ENCODE data around the gene SLC8A3.
A peak's percentile ranks its signal among the peaks of the same experiment; 100 is the strongest.

Gene SLC8A3

DNA sequence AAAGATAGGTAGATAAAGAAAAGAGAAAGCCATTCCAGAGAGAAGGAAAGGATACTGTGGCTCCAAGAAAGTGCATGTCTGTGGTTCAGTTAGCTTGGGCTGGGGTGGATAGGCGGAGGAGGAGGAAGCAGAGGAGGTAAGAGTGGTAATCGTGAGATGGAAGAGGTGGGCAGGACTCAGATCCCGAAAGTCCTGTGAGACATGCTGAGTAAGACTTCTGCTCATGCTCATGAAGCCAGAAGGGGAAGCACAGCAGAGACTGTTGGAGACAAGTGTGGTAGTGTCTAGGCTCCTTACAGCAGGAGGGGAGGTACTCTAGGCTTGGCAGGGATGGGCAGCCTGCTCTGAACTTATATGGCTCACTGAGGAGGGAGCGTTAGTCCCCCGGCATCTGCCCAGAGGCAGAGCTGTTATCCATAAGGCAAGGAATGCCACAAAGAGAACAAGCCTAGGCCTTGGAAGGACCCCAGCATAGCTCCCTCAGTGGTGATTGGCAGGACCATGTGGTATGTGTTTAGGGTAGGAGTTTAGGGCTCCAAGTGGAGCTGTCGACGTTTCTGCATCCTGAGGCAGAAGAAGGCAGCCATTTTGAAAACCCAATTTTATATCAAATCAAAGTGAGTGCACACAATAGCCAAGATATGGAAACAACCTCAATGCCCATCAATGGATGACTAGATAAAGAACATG lies 174.2 kb downstream of the SLC8A3 start:
- TF ChIP-seq, protein P1, sequence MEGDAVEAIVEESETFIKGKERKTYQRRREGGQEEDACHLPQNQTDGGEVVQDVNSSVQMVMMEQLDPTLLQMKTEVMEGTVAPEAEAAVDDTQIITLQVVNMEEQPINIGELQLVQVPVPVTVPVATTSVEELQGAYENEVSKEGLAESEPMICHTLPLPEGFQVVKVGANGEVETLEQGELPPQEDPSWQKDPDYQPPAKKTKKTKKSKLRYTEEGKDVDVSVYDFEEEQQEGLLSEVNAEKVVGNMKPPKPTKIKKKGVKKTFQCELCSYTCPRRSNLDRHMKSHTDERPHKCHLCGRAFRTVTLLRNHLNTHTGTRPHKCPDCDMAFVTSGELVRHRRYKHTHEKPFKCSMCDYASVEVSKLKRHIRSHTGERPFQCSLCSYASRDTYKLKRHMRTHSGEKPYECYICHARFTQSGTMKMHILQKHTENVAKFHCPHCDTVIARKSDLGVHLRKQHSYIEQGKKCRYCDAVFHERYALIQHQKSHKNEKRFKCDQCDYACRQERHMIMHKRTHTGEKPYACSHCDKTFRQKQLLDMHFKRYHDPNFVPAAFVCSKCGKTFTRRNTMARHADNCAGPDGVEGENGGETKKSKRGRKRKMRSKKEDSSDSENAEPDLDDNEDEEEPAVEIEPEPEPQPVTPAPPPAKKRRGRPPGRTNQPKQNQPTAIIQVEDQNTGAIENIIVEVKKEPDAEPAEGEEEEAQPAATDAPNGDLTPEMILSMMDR (IDR thresholded peaks at IDR 0.05; ENCODE audit: extremely low read depth, insufficient read depth, missing control alignments): no peak
- no peak for DNase-seq (ENCODE audit: low spot score)
- in situ Hi-C loops (cut with MboI; ENCODE audit: low pct_unique_long_range_greater_than_20kb, low sequenced_read_pairs, unreplicated experiment): no loop called here

DNA sequence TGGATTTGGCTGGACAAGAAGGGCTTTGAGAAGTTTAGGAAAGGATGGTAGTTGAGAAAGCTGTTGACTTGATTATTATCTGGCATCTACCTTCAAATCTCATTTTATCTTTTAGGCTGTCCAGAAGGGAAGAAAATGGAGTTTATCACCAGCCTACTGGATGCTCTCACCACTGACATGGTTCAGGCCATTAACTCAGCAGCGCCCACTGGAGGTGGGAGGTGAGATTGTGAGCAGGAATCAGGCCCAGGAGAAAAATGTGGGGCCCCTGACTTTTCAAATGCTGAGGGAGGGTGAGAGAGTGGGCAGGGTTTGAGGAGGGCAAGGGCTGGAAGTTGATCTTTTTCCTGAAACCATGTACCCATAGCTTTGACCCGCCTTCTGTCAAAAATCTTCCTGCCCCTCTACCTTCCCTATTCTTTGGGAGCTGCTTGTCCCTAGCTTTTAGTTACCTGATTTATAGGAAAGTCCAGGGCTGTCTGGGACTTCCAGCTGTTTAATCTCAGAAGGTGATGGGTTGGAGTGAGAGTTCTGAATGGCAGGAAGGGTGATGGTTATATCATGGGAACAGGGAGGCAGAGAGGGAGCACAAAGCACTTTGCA lies 175.4 kb downstream of the SLC8A3 start:
- TF ChIP-seq, protein P1 (IDR thresholded peaks at IDR 0.05; ENCODE audit: extremely low read depth, insufficient read depth, missing control alignments): peak; percentile 76
- in situ Hi-C loops (cut with MboI; ENCODE audit: low pct_unique_long_range_greater_than_20kb, low sequenced_read_pairs, unreplicated experiment): no loop called here
- peak; percentile 47 for DNase-seq (ENCODE audit: low spot score)

DNA sequence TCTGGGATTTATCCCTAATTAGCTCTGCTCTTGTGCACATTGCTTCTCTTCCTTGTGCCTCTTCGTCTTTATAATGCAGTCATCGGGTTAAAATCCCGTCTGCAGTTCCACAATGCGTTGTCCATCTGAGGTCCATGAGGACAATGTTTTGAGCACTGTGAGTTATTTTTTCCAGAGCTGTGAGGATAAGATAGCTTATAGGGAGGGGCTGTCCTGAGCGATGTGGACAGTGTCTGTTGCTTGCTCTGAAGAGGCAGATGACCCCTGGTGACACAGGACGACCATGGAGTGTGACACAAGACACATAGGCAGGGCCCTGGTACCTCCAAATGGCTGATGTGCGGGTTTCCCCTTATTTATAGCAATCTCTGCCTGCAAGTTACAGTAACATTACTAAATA lies 177.0 kb downstream of the SLC8A3 start:
- TF ChIP-seq, protein P1 (IDR thresholded peaks at IDR 0.05; ENCODE audit: extremely low read depth, insufficient read depth, missing control alignments): no peak
- in situ Hi-C loops (cut with MboI; ENCODE audit: low pct_unique_long_range_greater_than_20kb, low sequenced_read_pairs, unreplicated experiment): no loop called here
- DNase-seq (ENCODE audit: low spot score): no peak

DNA sequence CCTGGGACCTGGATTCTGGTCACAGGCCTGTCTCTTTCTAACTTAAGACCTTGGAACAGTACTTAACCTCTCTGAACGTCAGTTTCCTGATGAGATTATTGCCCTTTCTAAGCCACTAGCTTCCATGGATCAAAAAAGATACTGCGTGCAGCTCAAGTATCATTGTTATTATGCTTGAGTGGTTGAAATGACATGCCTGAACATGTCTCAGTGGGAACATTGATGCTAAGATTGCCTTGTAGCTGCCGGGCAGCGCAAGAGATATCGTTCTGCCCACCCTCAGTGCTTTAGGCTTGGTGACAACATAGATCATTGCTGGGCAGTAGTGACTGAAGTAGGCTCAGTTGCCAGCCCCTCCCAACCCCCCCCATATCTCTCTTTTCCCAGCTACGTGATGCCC lies 177.7 kb downstream of the SLC8A3 start:
- in situ Hi-C loops (cut with MboI; ENCODE audit: low pct_unique_long_range_greater_than_20kb, low sequenced_read_pairs, unreplicated experiment): no loop called here
- DNase-seq (ENCODE audit: low spot score): no peak
- TF ChIP-seq, protein P1 (IDR thresholded peaks at IDR 0.05; ENCODE audit: extremely low read depth, insufficient read depth, missing control alignments): no peak

DNA sequence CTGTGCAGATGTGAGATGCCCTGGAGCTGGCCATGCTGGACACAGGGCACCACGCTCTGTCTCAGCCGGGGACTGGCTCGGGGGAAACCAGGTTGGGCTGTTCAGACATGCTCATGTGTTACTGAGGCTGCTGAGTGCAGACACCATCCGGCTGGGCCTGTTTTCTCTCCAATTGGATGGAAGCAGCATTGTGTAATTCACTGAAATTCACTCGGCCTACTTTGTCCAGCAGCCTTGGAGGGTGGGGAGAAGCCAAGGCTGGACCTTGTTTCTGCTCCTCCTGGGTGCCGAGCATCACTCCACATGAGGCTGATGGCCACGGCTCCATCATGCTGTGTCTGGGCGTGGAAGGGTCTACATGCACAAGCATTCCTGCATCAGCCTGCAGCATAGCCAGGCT lies 178.8 kb downstream of the SLC8A3 start:
- no peak for DNase-seq (ENCODE audit: low spot score)
- in situ Hi-C loops (cut with MboI; ENCODE audit: low pct_unique_long_range_greater_than_20kb, low sequenced_read_pairs, unreplicated experiment): no loop called here

DNA sequence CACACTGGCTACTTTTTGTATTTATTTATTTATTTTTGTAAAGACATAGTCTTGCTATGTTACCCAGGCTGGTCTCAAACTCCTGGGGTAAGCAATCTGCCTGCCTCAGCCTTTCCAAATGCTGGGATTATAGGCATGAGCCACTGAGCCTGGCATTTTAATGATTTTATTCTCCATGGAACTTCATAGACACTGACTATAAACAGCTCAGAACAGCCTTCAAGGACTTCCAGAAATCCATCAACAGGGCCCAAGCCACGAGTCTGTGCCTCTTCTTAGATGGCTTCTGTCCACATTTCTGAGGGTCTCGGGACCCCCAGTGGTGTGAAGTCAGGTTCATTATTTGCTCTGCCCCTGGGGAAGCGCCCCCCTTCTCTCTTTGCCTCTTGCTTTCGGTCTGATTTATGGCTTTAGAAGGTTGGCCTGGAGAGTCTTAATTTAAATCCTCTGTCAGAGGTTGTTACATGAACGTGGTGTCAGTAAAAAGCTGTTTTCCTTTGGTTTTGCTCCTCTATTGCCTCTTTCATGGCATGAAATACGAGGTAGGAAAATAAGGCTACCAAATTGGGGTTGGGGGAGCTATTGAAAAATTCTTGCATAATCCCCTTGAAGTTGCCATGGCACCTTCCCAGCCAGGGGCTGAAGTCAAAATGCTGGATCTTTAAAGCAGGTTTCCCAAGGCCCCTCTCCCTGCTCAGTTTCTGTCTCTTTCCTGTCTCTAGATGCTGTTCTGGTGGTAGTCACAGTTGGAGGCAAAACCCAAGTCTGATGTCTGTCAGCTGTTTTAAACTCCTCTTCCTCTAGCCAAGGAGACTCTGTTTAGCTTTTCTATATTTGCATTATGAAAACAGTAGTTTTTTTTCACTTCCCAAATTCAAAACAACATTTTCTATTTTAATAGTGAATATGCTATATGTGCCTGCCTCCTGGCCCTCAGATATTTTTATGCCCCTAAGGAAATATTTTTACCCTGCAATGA lies 180.2 kb downstream of the SLC8A3 start:
- no peak for DNase-seq (ENCODE audit: low spot score)
- in situ Hi-C loops (cut with MboI; ENCODE audit: low pct_unique_long_range_greater_than_20kb, low sequenced_read_pairs, unreplicated experiment): no loop called here
- TF ChIP-seq, protein P1 (IDR thresholded peaks at IDR 0.05; ENCODE audit: extremely low read depth, insufficient read depth, missing control alignments): no peak

More for the DNA sequence above, 178.8 kb downstream of the SLC8A3 start:
- TF ChIP-seq, protein P1 (IDR thresholded peaks at IDR 0.05; ENCODE audit: extremely low read depth, insufficient read depth, missing control alignments): no peak

All from GM13977 (cell line).